GM18868 (cell line): ENCODE measurements around the gene FBXL7.

Source experiments
- ATAC-seq: cut with Tn5 transposase; IDR thresholded peaks from one replicate; pipeline ENCODE4 v1.9.1; 2021; ENCODE audit warnings: mild to moderate bottlenecking, moderate library complexity; ENCODE audit not compliant: unreplicated experiment

The FBXL7 gene

GRCh38 chr5:15796557-15796956 is 296.6 kb downstream of the FBXL7 start:
- no peak for ATAC-seq

- no peak for ATAC-seq
Measured at GRCh38 chr5:15797116-15797515, 297.1 kb downstream of the FBXL7 start.

GRCh38 chr5:15798006-15798405 is 298.0 kb downstream of the FBXL7 start:
- no peak for ATAC-seq

DNA sequence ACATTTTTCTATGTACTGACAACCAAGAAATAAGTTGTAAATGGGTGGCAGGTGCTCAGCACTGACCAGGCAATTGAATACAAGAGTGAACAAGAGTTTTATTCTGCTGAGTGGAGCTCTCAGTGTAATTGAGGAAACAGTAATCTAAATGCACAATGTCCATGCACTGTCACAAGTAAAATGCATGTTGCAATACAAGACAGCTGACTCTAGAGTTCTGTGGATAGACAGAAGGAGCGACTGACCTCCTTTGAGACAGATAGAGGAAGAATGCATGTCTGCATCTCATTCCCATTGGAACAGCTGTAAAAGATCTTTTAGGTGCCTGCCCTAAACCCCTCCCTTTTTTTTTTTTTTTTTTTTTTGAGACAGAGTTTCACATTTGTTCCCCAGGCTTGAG is 299.0 kb downstream of the FBXL7 start:
- ATAC-seq, result no peak

DNA sequence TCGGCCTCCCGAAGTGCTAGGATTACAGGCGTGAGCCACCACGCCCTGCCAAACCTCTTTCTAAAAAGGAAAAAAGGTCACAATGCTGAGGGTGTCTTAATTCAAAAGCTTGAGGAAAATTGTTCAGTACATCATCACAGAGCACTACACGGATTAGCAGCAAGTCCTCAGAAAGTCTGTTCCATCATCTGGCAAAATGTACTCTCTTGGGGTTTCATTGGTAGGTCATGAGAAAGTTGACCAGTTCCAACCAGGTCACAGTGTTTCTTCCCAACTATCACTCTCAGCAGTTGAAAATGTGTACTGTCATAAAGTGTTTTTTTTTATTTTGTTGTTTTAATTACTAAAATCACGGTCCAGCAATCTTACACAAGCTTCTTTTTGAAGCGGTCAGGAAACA is 299.6 kb downstream of the FBXL7 start:
- no peak for ATAC-seq

GRCh38 chr5:15803280-15803679 is 303.3 kb downstream of the FBXL7 start:
- no peak for ATAC-seq

GRCh38 chr5:15806613-15807012 is 306.6 kb downstream of the FBXL7 start:
- ATAC-seq, result no peak

GRCh38 chr5:15807248-15807647 is 307.3 kb downstream of the FBXL7 start:
- ATAC-seq, result no peak

DNA sequence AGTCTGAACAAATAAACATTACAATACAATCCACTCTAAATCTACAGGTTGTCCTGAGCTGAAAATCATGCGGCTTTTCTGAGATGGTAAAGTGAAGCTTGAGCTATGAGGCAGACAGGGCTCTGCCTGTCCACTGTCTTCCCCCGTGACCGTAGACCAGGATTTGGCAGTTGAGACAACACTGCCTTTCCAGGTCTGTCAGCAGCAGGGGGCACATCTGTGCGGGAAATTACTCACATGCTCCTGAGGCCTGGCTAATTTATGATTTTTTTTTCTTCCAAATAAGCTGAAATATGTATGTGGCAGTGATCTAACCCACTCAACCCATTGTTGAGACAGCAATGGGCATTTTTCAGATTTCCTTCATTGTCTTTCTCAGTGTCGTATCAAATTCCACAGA is 307.9 kb downstream of the FBXL7 start:
- ATAC-seq, result no peak

DNA sequence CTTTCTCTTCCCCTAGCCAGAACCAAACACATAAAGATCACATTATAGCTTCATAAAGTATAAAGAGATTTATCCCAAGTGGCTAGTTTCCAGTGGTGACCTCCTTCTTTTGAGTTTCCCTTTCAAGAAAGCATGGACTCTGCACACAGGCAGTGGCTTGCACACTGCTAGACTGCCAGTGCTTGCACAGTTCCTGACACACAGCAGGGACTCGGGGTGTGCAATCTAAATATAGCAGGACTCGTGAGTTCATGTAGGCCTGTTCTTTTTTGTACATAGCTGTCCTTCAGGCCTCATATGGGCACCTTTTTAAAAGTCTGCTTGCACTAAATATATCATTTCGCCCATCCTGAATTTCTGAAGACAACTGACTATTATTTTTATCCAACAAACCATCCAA is 308.6 kb downstream of the FBXL7 start:
- no peak for ATAC-seq

- no peak for ATAC-seq
Measured at GRCh38 chr5:15819617-15820016, 319.6 kb downstream of the FBXL7 start.

- ATAC-seq, result no peak
Measured at GRCh38 chr5:15821506-15821905, 321.5 kb downstream of the FBXL7 start.

DNA sequence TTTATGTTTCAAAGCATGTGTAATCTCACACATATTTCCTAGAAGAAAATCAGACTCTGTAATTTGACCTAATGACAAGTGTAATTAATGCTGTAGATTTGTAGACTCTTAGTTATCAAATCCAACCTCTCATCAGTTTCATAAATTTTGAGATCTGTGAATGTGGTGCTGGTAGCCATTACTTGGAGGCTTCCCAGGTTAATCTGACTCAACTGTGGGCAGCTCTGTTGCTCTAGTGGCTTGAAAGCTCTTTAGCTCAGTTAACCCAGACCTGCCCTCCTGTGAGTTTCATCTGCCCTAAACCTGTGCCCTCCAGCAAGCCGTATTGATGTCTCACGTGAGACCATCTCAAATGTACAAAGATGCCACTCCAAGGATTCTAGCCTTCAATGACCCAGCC is 323.4 kb downstream of the FBXL7 start:
- no peak for ATAC-seq

DNA sequence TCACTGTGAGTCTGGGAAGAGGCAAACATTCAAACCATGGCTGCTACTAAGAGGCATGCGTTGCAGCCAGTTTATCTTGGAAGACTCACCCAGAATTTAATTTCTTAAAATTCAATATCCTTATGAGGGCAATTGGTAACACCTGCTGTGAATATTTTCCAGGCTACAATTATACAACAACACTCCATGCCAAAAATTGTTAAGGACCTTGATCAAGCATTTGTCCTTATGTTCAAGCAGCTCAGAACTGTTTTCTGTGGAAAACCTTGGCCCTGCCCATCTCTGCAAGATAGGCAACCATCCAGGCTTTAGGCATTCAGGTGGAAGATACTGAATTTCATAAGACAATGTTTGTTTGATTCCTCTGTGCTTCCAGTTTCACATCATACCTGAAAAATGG is 327.8 kb downstream of the FBXL7 start:
- no peak for ATAC-seq

DNA sequence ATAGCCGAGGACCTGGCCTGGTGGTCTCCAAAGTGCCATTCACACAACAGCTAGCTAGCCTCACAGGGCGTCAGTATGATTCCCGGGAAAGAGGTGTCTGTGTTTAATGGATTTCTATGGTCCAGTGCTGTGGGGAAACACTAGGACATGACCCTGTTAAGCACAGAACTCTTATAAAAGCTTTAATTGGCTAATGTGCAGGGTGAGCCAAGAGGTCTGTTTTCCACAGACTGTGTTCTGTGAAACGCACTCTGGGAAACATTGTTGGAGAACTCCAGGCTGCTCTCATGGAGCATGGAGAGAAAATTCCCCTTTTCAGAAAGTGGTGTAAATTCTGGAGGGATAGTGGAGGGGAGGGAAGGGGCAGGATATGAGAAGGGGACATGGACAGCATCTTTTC is 331.4 kb downstream of the FBXL7 start:
- no peak for ATAC-seq

DNA sequence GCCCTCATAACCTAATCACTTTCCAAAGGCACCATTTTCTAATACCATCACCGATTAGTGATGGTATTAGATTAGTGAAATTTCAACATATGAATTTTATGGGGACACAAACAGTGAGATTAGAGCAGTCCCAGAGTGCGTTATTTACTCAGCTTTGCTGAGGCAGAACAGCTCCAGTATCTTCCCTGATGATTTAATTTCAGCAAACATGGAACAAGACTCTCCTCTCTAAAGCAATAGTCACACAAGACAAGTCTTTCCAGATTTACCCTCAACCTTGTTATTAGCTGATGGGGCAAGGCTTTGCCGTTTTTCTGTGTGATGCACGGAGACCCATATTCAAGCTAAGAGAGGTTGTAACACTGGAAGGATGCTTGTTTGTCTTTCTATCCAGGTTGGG is 333.4 kb downstream of the FBXL7 start:
- no peak for ATAC-seq

DNA sequence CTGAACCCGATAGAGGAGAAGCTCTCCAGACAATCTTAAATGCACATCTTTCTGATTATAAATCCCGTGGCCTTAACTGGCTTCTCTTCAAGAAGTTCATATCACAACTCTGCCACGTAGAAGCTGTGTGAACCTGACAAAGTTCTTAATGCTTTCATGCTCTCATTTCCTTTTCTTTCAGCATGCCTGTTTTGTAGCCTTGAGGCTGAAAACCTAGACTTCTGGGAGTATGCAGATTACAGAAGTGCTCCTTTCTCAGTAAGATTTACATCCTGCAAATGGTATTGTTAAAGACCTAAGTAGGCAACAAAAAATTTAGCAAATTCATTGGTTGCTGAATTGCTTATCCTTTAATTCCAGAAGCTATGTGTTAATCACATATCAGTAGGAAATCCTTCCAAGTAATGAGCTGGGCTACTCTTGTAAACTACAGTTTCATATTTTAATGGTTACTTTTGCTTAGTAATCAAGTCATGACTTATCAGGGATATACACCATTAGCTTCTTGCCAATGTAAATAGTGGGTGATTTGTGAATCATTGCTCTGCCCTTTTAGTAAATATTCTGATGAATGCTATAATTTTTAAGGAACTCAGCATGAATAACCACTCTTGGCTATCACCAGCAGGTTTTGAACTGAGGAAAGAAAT is 334.7 kb downstream of the FBXL7 start:
- no peak for ATAC-seq

DNA sequence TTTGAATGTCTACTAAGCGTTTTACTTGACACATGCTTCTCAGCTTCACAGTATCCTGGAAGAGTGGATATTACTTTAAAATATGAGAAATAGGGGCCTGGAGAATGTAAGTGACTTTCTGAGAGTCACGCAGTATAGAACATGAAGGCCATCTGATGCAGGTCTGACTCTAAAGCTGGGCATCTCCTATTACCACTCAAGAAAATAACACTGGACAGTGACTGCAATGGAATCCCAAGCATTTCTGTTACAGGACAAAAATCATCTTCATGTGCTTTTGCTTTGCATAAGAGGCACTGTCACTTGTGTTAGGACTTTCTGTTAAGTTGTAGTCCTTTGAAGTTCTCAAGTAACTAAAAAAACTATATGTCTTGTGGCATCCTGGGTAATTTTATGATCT is 335.5 kb downstream of the FBXL7 start:
- no peak for ATAC-seq

GRCh38 chr5:15837551-15838289 is 337.7 kb downstream of the FBXL7 start:
- no peak for ATAC-seq

GRCh38 chr5:15844253-15844652 is 344.3 kb downstream of the FBXL7 start:
- ATAC-seq, result no peak

GRCh38 chr5:15844871-15845270 is 344.9 kb downstream of the FBXL7 start:
- ATAC-seq, result no peak

DNA sequence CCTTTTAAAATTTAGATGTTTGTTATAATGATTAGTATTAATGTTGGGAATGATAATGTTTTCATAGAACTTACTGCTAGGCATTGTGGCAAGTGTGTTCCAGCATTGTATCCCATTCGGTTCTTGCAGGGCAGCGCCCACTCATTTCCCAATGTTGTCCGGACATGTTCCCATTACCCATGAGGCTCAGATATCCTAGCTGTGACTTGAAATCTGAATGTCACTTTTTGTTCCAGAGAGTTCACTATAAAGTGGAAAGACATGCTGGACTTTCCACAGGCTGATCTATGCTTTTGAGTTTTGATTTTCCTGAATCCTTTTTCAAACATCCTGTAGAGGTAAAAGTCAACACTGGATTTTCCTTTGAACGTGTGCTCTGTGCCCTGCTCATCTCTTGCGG is 350.6 kb downstream of the FBXL7 start:
- no peak for ATAC-seq

DNA sequence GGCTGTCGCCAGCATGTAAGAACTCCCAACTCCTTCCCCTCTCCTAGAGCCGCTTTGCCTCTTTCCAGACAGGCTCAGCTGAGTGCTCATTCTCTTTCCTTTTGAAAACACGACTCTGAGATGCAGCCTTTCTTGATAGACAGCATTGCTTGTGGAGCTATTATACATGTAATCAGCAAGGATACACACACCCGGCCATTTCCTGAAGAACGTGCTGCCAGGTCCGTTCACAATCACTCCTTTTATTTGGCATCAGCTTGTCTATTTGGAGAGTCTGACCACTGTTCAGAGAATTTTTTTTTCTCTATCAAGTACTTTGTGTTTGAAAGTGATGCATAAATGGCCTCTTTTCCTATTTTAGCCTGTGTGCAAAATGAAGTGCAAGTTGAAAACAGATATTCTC is 351.0 kb downstream of the FBXL7 start:
- ATAC-seq, result no peak
